ENCODE results near the gene MSH5. TPM values are rescaled to one million over a fixed set of nuclear protein-coding genes. Genes with fewer than 3 reads are reported as not detected.

MSH5 gene
- total RNA-seq, 1 experiment from 2014 or later, result 90.4 TPM

- intact Hi-C loops (cut with micrococcal nuclease), result no loop called here
- Histone ChIP-seq H3K36me3 (ENCODE audit: control insufficient read depth in 1 of 2, insufficient read depth in 2 of 2, low read length in 2 of 2) (peaks cover 13 to 25% of the 10 kb centered on the region in 2 experiments; a peak in 2 of 4 replicates), H3K79me2 (ENCODE audit: insufficient read depth, low read length) (no peaks in the 10 kb centered on the region), H3K4me3 (replicated peaks in 1 of 2; ENCODE audit: low read depth in 1 of 2, low read length in 2 of 2) (no peak overlapping the region), H3K27ac (ENCODE audit: low read depth, low read length) (0 out of 2 replicates have a peak overlapping the region, but pooled peaks have one; percentile 23), H3K9me3 (ENCODE audit: control insufficient read depth in 1 of 2, insufficient read depth in 1 of 2, low read depth in 1 of 2, low read length in 2 of 2) (no peaks in the 10 kb centered on the region), H3K9me2 (ENCODE audit: insufficient read depth) (no peaks in the 10 kb centered on the region), H3K4me1 (ENCODE audit: control insufficient read depth in 1 of 2, insufficient read depth in 2 of 2, low read length in 2 of 2) (peaks cover 11 to 16% of the 10 kb centered on the region in 2 experiments), H3K9ac (ENCODE audit: low read length) (peak overlapping the region; percentile 30; the same call in 1 of the 2 replicates), H3K4me2 (ENCODE audit: low read length) (peak overlapping the region; percentile 47), H4K20me1 (ENCODE audit: insufficient read depth) (no peaks in the 10 kb centered on the region), H2AFZ (ENCODE audit: low read depth, low read length, poor library complexity, severe bottlenecking) (no peak overlapping the region), H3K27me3 (ENCODE audit: insufficient read depth, low read length) (no peaks in the 10 kb centered on the region)
- no TSS peak for BruUV-seq (replicated peaks)
- ChIA-PET POLR2A (interaction anchor here (0.5 to 1.4 kb wide), 3 partner anchors 12 to 144 kb away, joined by 3 to 5 read pairs (median 3); partner anchors contain the start of genes ABHD16A, HSPA1B and NFKBIL1), CTCF (interaction anchor here (0.7 to 1.1 kb wide), 2 partner anchors 39 to 172 kb away, joined by 3 read pairs; partner anchors contain the start of gene NEU1), RAD21 (ENCODE audit: low non-redundant PET in 1 of 2, low total read pairs in 2 of 2, uncharacterized antibody in 2 of 2, unreplicated experiment in 2 of 2) (no interaction called here)
- DNase-seq (ENCODE audit: low read depth, low spot score) (no peak), ATAC-seq (no peak)
- TF ChIP-seq SIN3A (IDR thresholded peaks at IDR 0.05; ENCODE audit: low read depth) (no peak), ZFX (IDR thresholded peaks at IDR 0.05) (no peak), POLR2AphosphoS5 (IDR thresholded peaks at IDR 0.05; ENCODE audit: low read depth, low read length) (no peak), ZNF274 (IDR thresholded peaks at IDR 0.05; ENCODE audit: low read depth, low read length) (no peak), JUND (IDR thresholded peaks at IDR 0.05) (no peak), CBX3 (IDR thresholded peaks at IDR 0.05; ENCODE audit: low read depth) (no peak), CEBPB (IDR thresholded peaks at IDR 0.05; ENCODE audit: low read depth) (no peak), SRF (IDR thresholded peaks at IDR 0.05; ENCODE audit: low read depth) (no peak)
- TF ChIP-seq, protein P1, sequence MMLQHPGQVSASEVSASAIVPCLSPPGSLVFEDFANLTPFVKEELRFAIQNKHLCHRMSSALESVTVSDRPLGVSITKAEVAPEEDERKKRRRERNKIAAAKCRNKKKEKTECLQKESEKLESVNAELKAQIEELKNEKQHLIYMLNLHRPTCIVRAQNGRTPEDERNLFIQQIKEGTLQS (IDR thresholded peaks at IDR 0.05), result no peak
- TF ChIP-seq, protein P2, sequence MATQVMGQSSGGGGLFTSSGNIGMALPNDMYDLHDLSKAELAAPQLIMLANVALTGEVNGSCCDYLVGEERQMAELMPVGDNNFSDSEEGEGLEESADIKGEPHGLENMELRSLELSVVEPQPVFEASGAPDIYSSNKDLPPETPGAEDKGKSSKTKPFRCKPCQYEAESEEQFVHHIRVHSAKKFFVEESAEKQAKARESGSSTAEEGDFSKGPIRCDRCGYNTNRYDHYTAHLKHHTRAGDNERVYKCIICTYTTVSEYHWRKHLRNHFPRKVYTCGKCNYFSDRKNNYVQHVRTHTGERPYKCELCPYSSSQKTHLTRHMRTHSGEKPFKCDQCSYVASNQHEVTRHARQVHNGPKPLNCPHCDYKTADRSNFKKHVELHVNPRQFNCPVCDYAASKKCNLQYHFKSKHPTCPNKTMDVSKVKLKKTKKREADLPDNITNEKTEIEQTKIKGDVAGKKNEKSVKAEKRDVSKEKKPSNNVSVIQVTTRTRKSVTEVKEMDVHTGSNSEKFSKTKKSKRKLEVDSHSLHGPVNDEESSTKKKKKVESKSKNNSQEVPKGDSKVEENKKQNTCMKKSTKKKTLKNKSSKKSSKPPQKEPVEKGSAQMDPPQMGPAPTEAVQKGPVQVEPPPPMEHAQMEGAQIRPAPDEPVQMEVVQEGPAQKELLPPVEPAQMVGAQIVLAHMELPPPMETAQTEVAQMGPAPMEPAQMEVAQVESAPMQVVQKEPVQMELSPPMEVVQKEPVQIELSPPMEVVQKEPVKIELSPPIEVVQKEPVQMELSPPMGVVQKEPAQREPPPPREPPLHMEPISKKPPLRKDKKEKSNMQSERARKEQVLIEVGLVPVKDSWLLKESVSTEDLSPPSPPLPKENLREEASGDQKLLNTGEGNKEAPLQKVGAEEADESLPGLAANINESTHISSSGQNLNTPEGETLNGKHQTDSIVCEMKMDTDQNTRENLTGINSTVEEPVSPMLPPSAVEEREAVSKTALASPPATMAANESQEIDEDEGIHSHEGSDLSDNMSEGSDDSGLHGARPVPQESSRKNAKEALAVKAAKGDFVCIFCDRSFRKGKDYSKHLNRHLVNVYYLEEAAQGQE (IDR thresholded peaks at IDR 0.05; ENCODE audit: low read depth), result no peak
Measured at GRCh38 chr6:31691078-31691463, 48.7 kb upstream of the MSH5 start.

Measured in HCT116 (cell line).